A673 (cell line): ENCODE results near the gene RALGAPA1. TPM values are rescaled to one million over a fixed set of nuclear protein-coding genes. Genes with fewer than 3 reads are reported as not detected.

Experiments used
- BruUV-seq: library from RNA; stranded (reverse); fragments of 400-500 nt; replicated peaks from 2 replicates; lab custom pipeline; 2021; lab: Mats Ljungman, UMichigan
- CTCF ChIA-PET: fragments of 300-600 bp; sonication (Branson Sonifier 250); formaldehyde crosslinking; loops from one replicate; lab custom pipeline; 2022; ENCODE audit warnings: antibody characterized with exemption; lab: Charles Lee
- POLR2A ChIA-PET: fragments of 300-600 bp; sonication (Branson Sonifier 250); formaldehyde crosslinking; loops from one replicate; lab custom pipeline; 2022; ENCODE audit warnings: antibody characterized with exemption; ENCODE audit not compliant: low non-redundant PET; lab: Charles Lee
- DNase-seq: peaks from one replicate; pipeline ENCODE4 v3.0.0-alpha.2; 2015; ENCODE audit warnings: low spot score
- H3K27ac ChIP-seq: fragments of 200-600 bp; sonication (generic); 2 replicates; pipeline ENCODE4 v1.5.1; 2016; ENCODE audit warnings: mixed run types, low read depth, mild to moderate bottlenecking, mixed read lengths, antibody characterized with exemption, low read length; ENCODE audit not compliant: poor library complexity, severe bottlenecking
- H3K27me3 ChIP-seq: fragments of 200-600 bp; sonication (generic); replicated peaks from 2 replicates; pipeline ENCODE4 v1.6.1; 2017; ENCODE audit warnings: mixed run types, low read depth, mild to moderate bottlenecking, mixed read lengths, antibody characterized with exemption, low read length; ENCODE audit not compliant: insufficient read depth, poor library complexity
- H3K36me3 ChIP-seq: fragments of 200-600 bp; sonication (generic); 2 replicates; pipeline ENCODE4 v1.6.1; 2016; ENCODE audit warnings: mixed run types, mild to moderate bottlenecking, mixed read lengths, antibody characterized with exemption, low read length; ENCODE audit not compliant: insufficient read depth, poor library complexity, severe bottlenecking
- H3K4me1 ChIP-seq: fragments of 200-600 bp; sonication (generic); 2 replicates; pipeline ENCODE4 v1.6.1; 2017; ENCODE audit warnings: mixed run types, mild to moderate bottlenecking, mixed read lengths, antibody characterized with exemption, low read length; ENCODE audit not compliant: insufficient read depth, poor library complexity, severe bottlenecking
- H3K4me3 ChIP-seq: fragments of 200-600 bp; sonication (generic); 2 replicates; pipeline ENCODE4 v1.5.1; 2016; ENCODE audit warnings: low read depth, mixed run types, mild to moderate bottlenecking, mixed read lengths, low read length; ENCODE audit not compliant: poor library complexity, severe bottlenecking
- H3K9me3 ChIP-seq: fragments of 200-600 bp; sonication (generic); 2 replicates; pipeline ENCODE4 v1.6.1; 2016; ENCODE audit warnings: mixed run types, low read depth, mild to moderate bottlenecking, mixed read lengths, antibody characterized with exemption, low read length; ENCODE audit not compliant: poor library complexity, severe bottlenecking
- EZH2 ChIP-seq: fragments of 200-600 bp; sonication (generic); IDR thresholded peaks from 2 replicates; pipeline ENCODE4 v1.6.1; 2017; ENCODE audit warnings: borderline replicate concordance, low read depth, mild to moderate bottlenecking, mixed read lengths, antibody characterized with exemption, low read length; ENCODE audit not compliant: poor library complexity, severe bottlenecking
- intact Hi-C: fragments of 100-400 bp; cut with micrococcal nuclease; formaldehyde crosslinking; loops from one replicate; pipeline ENCODE4 v1.10.0; 2022; ENCODE audit not compliant: unreplicated experiment
- total RNA-seq: library from RNA; stranded (reverse); gene quantifications from 2 replicates; pipeline ENCODE4 v1.2.3, GENCODE V29; 2021
- TF ChIP-seq, protein P1 (sequence below): fragments of 300-800, 200-600 bp; sonication (generic); conservative IDR thresholded peaks from 2 replicates; pipeline ENCODE4 v1.5.1; 2017; ENCODE audit warnings: low read depth, mild to moderate bottlenecking, antibody characterized with exemption, low read length, moderate library complexity, mixed read lengths

RALGAPA1 gene
- total RNA-seq, 1 experiment from 2014 or later = 42.4 TPM

- BruUV-seq = no TSS peak
- Histone ChIP-seq H3K36me3 (no peaks in the 10 kb centered on the region), H3K4me1 (peaks cover 4% of the 10 kb centered on the region), H3K27ac (no peak overlapping the region), H3K27me3 (no peaks in the 10 kb centered on the region), H3K9me3 (no peaks in the 10 kb centered on the region), H3K4me3 (no peak overlapping the region)
- intact Hi-C loops = loop anchor here (10.0 kb wide), 3 partner anchors 284 to 674 kb away; partner anchors contain the start of gene INSM2
- POLR2A ChIA-PET = no interaction called here
- CTCF ChIA-PET = interaction anchor here (0.5 to 1.2 kb wide), 6 partner anchors 9 to 1949 kb away, joined by 5 to 8 read pairs (median 6); partner anchors contain the start of gene RALGAPA1
- DNase-seq = peak; percentile 77
- TF ChIP-seq, protein P1, sequence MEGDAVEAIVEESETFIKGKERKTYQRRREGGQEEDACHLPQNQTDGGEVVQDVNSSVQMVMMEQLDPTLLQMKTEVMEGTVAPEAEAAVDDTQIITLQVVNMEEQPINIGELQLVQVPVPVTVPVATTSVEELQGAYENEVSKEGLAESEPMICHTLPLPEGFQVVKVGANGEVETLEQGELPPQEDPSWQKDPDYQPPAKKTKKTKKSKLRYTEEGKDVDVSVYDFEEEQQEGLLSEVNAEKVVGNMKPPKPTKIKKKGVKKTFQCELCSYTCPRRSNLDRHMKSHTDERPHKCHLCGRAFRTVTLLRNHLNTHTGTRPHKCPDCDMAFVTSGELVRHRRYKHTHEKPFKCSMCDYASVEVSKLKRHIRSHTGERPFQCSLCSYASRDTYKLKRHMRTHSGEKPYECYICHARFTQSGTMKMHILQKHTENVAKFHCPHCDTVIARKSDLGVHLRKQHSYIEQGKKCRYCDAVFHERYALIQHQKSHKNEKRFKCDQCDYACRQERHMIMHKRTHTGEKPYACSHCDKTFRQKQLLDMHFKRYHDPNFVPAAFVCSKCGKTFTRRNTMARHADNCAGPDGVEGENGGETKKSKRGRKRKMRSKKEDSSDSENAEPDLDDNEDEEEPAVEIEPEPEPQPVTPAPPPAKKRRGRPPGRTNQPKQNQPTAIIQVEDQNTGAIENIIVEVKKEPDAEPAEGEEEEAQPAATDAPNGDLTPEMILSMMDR = peak; percentile 76
- TF ChIP-seq EZH2 = no peak
Observed at GRCh38 chr14:35818346-35819115, 9.4 kb upstream of the RALGAPA1 start.

DNA sequence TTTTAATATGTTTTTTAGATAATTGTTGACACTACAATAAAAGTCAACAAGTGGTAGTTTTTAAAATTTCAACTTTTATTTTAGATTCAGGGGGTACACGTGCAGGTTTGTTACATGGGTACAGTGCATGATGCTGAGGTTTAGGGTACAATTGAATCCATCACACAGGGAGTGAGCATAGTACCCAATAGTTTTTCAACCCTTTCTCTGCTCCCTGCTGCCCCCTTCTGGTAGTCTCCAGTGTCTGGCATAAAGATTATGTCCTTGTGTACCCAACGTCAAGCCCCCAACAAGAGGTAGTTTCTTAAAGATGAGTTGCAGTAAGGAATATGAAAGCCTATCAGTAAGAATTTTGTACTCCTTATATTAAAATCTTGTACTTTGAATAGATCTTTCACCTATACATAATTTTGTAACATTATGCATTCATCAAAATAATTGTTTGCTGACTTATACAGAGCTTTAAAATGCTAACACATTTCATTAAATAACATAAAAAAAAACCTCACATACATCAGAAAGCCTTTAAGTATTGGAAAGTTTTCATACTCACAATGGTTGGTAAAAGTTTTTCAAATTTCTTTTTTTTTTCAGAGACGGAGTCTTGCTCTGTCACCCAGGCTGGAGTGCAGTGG lies 5.4 kb upstream of the RALGAPA1 start:
- no peak overlapping the region for H3K27ac ChIP-seq
- H3K4me1 ChIP-seq = no peaks in the 10 kb centered on the region
- no peaks in the 10 kb centered on the region for H3K27me3 ChIP-seq
- no peaks in the 10 kb centered on the region for H3K9me3 ChIP-seq
- intact Hi-C loops = loop anchor here (10.0 kb wide), 3 partner anchors 280 to 670 kb away; partner anchors contain the start of gene INSM2
- POLR2A ChIA-PET = interaction anchor here (0.6 kb wide), 1 partner anchor 939 kb away, joined by 3 read pairs; the partner anchor contains the start of gene BAZ1A
- no peaks in the 10 kb centered on the region for H3K36me3 ChIP-seq
- no TSS peak for BruUV-seq
- TF ChIP-seq, protein P1 = peak; percentile 80
- TF ChIP-seq EZH2 = no peak
- CTCF ChIA-PET = no interaction called here
- DNase-seq = peak; percentile 83
- H3K4me3 ChIP-seq = no peak overlapping the region

DNA sequence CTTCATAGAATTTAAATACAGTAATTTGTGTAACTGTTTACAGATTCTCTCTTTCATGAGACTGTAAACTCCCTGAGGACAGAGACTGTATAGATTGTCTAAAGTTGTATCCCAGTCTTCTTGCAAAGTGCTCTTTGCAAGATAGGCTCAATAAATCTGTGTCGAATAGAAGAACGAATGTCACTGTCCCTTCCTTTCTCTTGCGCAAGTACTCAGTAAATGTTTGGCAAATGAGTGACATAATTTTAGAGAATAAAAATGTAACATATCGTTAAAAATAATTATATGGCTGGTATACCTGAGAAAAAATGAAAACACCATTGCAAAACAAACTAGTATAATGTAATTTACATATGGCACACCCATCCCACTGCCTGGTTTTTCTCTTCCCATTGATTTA lies 1.9 kb upstream of the RALGAPA1 start:
- no peak for TF ChIP-seq EZH2
- TF ChIP-seq, protein P1 = no peak
- no peaks in the 10 kb centered on the region for H3K36me3 ChIP-seq
- DNase-seq = no peak
- ChIA-PET POLR2A (no interaction called here), CTCF (no interaction called here)
- H3K27ac ChIP-seq = no peak overlapping the region
- no TSS peak for BruUV-seq
- H3K27me3 ChIP-seq = no peaks in the 10 kb centered on the region
- H3K4me1 ChIP-seq = peaks cover 12% of the 10 kb centered on the region
- no peak overlapping the region for H3K4me3 ChIP-seq
- intact Hi-C loops = loop anchor here (10.0 kb wide), 3 partner anchors 276 to 666 kb away; partner anchors contain the start of gene INSM2
- no peaks in the 10 kb centered on the region for H3K9me3 ChIP-seq
